ENCODE measurements around the gene TRIM8. TPM values are rescaled to one million over a fixed set of nuclear protein-coding genes. Genes with fewer than 3 reads are reported as not detected.
A peak's percentile ranks its signal among the peaks of the same experiment; 100 is the strongest.

The TRIM8 gene
- total and polyA plus RNA-seq, 2 of the 8 experiments (the other 6 are each of a cell fraction or from before 2014, with no cell fraction given): 24.9 to 38.8 TPM

DNA sequence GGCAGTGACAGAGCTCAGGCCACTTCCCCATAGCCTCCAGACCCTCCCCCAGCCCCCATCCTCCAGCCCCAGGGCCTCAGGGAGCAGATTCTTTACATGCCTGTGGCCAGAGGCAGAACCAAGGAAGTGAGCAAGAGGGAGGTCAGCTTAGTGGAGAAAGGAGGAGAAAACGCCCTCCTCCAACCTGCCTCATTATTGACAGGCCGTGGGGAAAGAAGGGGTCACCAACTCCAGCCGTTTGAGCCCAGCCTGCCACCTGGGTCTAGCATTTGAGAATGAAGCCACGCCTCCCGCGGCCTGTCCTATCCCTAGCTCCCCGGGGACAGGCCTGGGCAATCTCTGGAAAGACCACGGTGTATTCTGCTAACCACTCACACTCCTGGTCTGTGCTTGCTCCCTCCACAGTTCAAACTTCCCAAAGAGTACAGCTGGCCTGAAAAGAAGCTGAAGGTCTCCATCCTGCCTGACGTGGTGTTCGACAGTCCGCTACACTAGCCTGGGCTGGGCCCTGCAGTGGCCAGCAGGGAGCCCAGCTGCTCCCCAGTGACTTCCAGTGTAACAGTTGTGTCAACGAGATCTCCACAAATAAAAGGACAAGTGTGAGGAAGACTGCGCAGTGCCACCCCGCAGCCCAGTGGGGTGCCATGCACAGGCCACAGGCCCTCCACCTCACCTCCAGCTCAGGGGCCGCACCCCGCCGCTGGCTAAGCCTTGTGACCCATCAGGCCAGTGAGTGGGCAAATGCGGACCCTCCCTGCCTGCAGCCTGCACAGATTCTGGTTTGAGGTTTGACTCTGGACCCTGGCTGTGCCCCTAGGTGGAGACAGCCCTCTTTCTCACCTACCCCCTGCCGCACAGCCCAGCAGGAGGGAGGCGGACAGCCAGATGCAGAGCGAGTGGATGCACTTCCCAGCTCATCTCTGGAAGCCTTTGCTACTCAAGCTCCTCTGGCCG is 14.3 kb upstream of the TRIM8 start:
- Histone ChIP-seq H2BK120ac (replicated peaks; ENCODE audit: low read depth, low read length) (peak overlapping the region; percentile 19), H3K79me1 (ENCODE audit: low read depth, low read length) (no peaks in the 10 kb centered on the region), H4K20me1 (replicated peaks in 1 of 2; ENCODE audit: control insufficient read depth in 1 of 2, insufficient read depth in 2 of 2, low read length in 2 of 2) (no peaks in the 10 kb centered on the region), H3K4me3 (ENCODE audit: extremely low read depth in 1 of 4, insufficient read depth in 2 of 4, low read depth in 3 of 4, low read length in 4 of 4) (no peak overlapping the region), H2BK5ac (ENCODE audit: low read depth, low read length) (peak overlapping the region; percentile 97; the same call in 1 of the 2 replicates), H3K4me1 (replicated peaks in 1 of 4; ENCODE audit: control insufficient read depth in 3 of 4, insufficient read depth in 4 of 4, low read length in 3 of 4) (peaks cover 26 to 68% (median 51%) of the 10 kb centered on the region in 4 experiments), H3K4ac (replicated peaks; ENCODE audit: insufficient read length, low read depth, low read length) (peak overlapping the region; percentile 73), H3K9ac (replicated peaks in 1 of 4; ENCODE audit: extremely low read depth in 1 of 4, low read depth in 3 of 4, low read length in 3 of 4) (peak overlapping the region in 1 of 4 experiments; percentile 25; a peak in 2 of 7 replicates), H3K4me2 (ENCODE audit: insufficient read depth in 1 of 2, low read depth in 2 of 2, low read length in 2 of 2) (peak overlapping the region in 1 of 2 experiments; percentile 2; a peak in 1 of 4 replicates), H3K23ac (ENCODE audit: insufficient read length) (no peak overlapping the region), H4K5ac (ENCODE audit: insufficient read length, low read depth, low read length) (peak overlapping the region; percentile 88), H3K9me3 (ENCODE audit: insufficient read depth in 2 of 2, low read depth in 1 of 2, low read length in 1 of 2) (no peaks in the 10 kb centered on the region), H2BK15ac (ENCODE audit: low read length) (0 out of 2 replicates have a peak overlapping the region, but pooled peaks have one; percentile 75), H3K18ac (ENCODE audit: extremely low read depth, low read length) (peak overlapping the region; percentile 95), H4K91ac (replicated peaks; ENCODE audit: insufficient read length, low read length) (peak overlapping the region; percentile 49), H4K8ac (ENCODE audit: extremely low read depth, insufficient read depth, low read length) (no peak overlapping the region), H3K23me2 (ENCODE audit: low read depth, low read length) (no peaks in the 10 kb centered on the region; the same call in none of the 2 replicates), H2AK5ac (ENCODE audit: low read depth, low read length) (0 out of 2 replicates have a peak overlapping the region, but pooled peaks have one; percentile 77), H2BK12ac (ENCODE audit: low read depth, low read length) (peak overlapping the region; percentile 99; the same call in 1 of the 2 replicates), H3K14ac (ENCODE audit: insufficient read length) (no peak overlapping the region), H2AFZ (ENCODE audit: low read length) (no peak overlapping the region), H2BK20ac (ENCODE audit: low read length) (peak overlapping the region; percentile 80; the same call in 1 of the 2 replicates), H3K36me3 (ENCODE audit: control insufficient read depth in 2 of 4, insufficient read depth in 4 of 4, low read length in 3 of 4) (no peaks in the 10 kb centered on the region; a peak in 1 of 8 replicates), H3K27ac (ENCODE audit: low read depth, low read length) (peak overlapping the region; percentile 71; the same call in 1 of the 2 replicates), H3K79me2 (ENCODE audit: control insufficient read depth in 1 of 2, insufficient read depth in 2 of 2, low read length in 2 of 2) (no peaks in the 10 kb centered on the region), H3K27me3 (replicated peaks in 1 of 4; ENCODE audit: control insufficient read depth in 3 of 4, extremely low read depth in 1 of 4, insufficient read depth in 3 of 4, low read length in 3 of 4) (no peaks in the 10 kb centered on the region), H3K56ac (replicated peaks; ENCODE audit: insufficient read length, low read depth, low read length) (no peak overlapping the region)
- FAIRE-seq: peak; percentile 52
- CTCF ChIA-PET (ENCODE audit: partially characterized antibody): interaction anchor here (0.5 to 14.3 kb wide), 15 partner anchors 9 to 456 kb away, joined by 3 to 160 read pairs (median 4); partner anchors contain the start of gene TRIM8
- DNase-seq (ENCODE audit: low read depth in 1 of 2, low spot score in 2 of 2): peak; percentile 60 to 73
- WGBS, 2 experiments (ENCODE audit: extremely low coverage in 1 of 2, insufficient coverage in 1 of 2, insufficient read length in 1 of 2, insufficient replicate concordance in 2 of 2, low coverage in 1 of 2, low lambda C conversion rate in 2 of 2, missing lambda C conversion rate in 1 of 2): 65% methylated on average over 22 of the region's 22 CpGs; no CpG with 5 or more reads in 1 of the 2 experiments
- POLR2A ChIA-PET (ENCODE audit: partially characterized antibody): interaction anchor here (0.8 to 5.6 kb wide), 10 partner anchors 11 to 127 kb away, joined by 3 to 51 read pairs (median 4); partner anchors contain the start of genes ACTR1A and TRIM8
- peak; percentile 0; the same call in 1 of the 2 replicates for TF ChIP-seq MAX (IDR thresholded peaks at IDR 0.05)
- no peak for TF ChIP-seq JUND (IDR thresholded peaks at IDR 0.05; ENCODE audit: low read length)
- 0 out of 2 replicates have a peak, but pooled peaks have one; percentile 37 for TF ChIP-seq RBBP5 (IDR thresholded peaks at IDR 0.05; ENCODE audit: borderline replicate concordance, low read depth, low read length)
- no peak for TF ChIP-seq ATF2 (IDR thresholded peaks at IDR 0.05; ENCODE audit: low read length)
- TF ChIP-seq CREB1 (IDR thresholded peaks at IDR 0.05): no peak
- no peak for TF ChIP-seq SIX5 (IDR thresholded peaks at IDR 0.05; ENCODE audit: low read depth, low read length)
- peak; percentile 70 for TF ChIP-seq ASH2L (IDR thresholded peaks at IDR 0.05; ENCODE audit: low read length)
- no peak for TF ChIP-seq KDM1A (IDR thresholded peaks at IDR 0.05; ENCODE audit: borderline replicate concordance, low read length)
